ENCODE measurements around the gene PLPP1. TPM values are rescaled to one million over a fixed set of nuclear protein-coding genes. Genes with fewer than 3 reads are reported as not detected.

The PLPP1 gene
- 10 to 100 TPM; 60.1 to 84.6 TPM for total RNA-seq
- 10 to 100 TPM; 51.8 to 58.0 TPM for polyA plus RNA-seq (ENCODE audit: insufficient read length in 2 of 2)
- long read RNA-seq, donor 1, transcript PLPP1-202 (6 exons, 1,597 nt): major isoform, 25 of 40 reads
- long read RNA-seq, donor 1, partial matches to known transcripts: 13 of 40 reads
- long read RNA-seq, donor 1, other reads (novel, unspliced or antisense): 0 of 40 reads
- long read RNA-seq, donor 2, transcript PLPP1-202 (6 exons, 1,597 nt): major isoform, 8 of 15 reads
- long read RNA-seq, donor 2, partial matches to known transcripts: 0 of 15 reads
- long read RNA-seq, donor 2, other reads (novel, unspliced or antisense): 6 of 15 reads
- long read RNA-seq, donor 3, transcript PLPP1-202 (6 exons, 1,597 nt): major isoform, 9 of 16 reads
- long read RNA-seq, donor 3, partial matches to known transcripts: 0 of 16 reads
- long read RNA-seq, donor 3, other reads (novel, unspliced or antisense): 6 of 16 reads
- long read RNA-seq, donor 4, transcript PLPP1-201 (6 exons, 1,550 nt): minor isoform, 5 of 78 reads
- long read RNA-seq, donor 4, transcript PLPP1-202 (6 exons, 1,597 nt): major isoform, 61 of 78 reads
- long read RNA-seq, donor 4, partial matches to known transcripts: 7 of 78 reads
- long read RNA-seq, donor 4, other reads (novel, unspliced or antisense): 5 of 78 reads

DNA sequence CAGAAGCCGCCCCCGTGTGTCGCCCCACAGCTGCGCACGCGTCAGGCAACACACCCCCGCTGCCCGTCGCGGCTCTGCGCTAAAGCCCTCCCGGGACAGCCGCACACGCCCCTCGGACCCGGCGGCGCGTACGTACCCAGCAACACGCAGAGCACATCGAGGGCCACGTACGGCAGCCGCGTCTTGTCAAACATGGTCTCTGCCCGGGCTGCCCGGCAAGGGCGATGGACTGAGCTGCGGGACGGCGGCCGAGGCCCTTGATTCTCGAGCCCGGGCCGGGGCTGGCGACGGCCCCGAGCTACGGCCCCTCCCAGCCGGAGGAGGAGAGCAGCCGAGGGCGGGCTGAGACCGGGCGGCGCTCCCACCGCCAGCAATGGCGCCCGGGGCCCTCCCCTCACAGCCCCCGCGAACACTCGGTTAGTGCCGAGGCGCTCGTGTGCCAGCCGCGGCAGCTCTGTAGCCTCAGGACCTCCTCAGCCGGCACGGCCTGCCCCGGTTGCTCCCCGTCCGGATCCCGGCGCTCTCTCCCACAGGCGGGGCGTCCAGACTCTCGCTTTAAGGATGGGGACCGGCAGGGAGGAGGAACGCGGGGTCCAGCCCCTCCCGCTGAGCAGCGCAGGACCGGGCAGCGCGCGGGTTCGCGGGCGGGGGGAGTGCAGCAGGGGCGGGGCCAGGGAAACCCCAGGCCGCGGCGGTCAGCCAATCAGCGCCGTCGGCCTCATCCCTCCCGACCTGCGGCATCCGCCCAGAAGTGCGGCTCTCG lies at the start of gene PLPP1:
Gene PLPP1, minus strand, starts transcription at position 529 of the 763 bp plus-strand sequence. Its CDS starts 335 bp downstream, at position 194.
- H3K27me3 ChIP-seq (ENCODE audit: control insufficient read depth, insufficient read depth, low read length): no peaks in the 10 kb centered on the region
- no peaks in the 10 kb centered on the region for H3K9me3 ChIP-seq (ENCODE audit: control insufficient read depth, insufficient read depth, low read length)
- peaks cover 12% of the 10 kb centered on the region for H3K4me1 ChIP-seq (ENCODE audit: control insufficient read depth, insufficient read depth, low read length)
- WGBS (ENCODE audit: insufficient coverage): under 1% methylated on average over 91 of the region's 91 CpGs
- peak within 1 kb of the TSS; percentile 96 for H3K27ac ChIP-seq (ENCODE audit: low read depth, low read length)
- peak; percentile 70 to 96 (median 83) for DNase-seq (ENCODE audit: low read depth in 4 of 6, low spot score in 6 of 6)
- peaks cover 3% of the 10 kb centered on the region for H3K36me3 ChIP-seq (ENCODE audit: control insufficient read depth, insufficient read depth, low read length)
- H3K4me3 ChIP-seq (ENCODE audit: low read depth, low read length): peak within 1 kb of the TSS; percentile 86

DNA sequence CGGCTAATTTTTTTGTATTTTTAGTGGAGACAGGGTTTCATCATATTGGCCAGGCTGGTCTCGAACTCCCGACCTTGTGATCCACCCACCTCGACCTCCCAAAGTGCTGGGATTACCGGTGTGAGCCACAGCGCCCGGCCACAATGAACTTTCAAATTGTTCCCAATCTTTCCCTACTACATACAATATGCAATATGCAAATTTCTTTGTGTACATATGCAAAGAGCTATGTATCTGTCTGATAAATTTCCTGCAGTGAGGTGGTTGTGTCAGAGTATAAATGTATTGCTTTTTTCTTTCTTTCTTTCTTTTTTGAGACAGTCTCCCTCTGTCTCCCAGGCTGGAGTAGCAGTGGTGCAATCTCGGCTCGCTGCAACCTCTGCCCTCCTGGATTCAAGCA lies 48.8 kb upstream of the PLPP1 start:
- Histone ChIP-seq H3K27ac (ENCODE audit: low read depth, low read length) (no peak overlapping the region), H3K36me3 (ENCODE audit: control insufficient read depth, insufficient read depth, low read length) (no peaks in the 10 kb centered on the region), H3K9me3 (ENCODE audit: control insufficient read depth, insufficient read depth, low read length) (no peaks in the 10 kb centered on the region), H3K27me3 (ENCODE audit: control insufficient read depth, insufficient read depth, low read length) (no peaks in the 10 kb centered on the region), H3K4me1 (ENCODE audit: control insufficient read depth, insufficient read depth, low read length) (no peaks in the 10 kb centered on the region), H3K4me3 (ENCODE audit: low read depth, low read length) (no peak overlapping the region)
- WGBS (ENCODE audit: insufficient coverage): 100% methylated on average over 3 of the region's 9 CpGs
- DNase-seq (ENCODE audit: low read depth in 4 of 6, low spot score in 6 of 6): no peak

GRCh38 chr5:55582256-55582655 lies 47.5 kb upstream of the PLPP1 start:
- no peak overlapping the region for H3K4me3 ChIP-seq (ENCODE audit: low read depth, low read length)
- H3K27ac ChIP-seq (ENCODE audit: low read depth, low read length): no peak overlapping the region
- H3K9me3 ChIP-seq (ENCODE audit: control insufficient read depth, insufficient read depth, low read length): no peaks in the 10 kb centered on the region
- no peak for DNase-seq (ENCODE audit: low read depth in 4 of 6, low spot score in 6 of 6)
- no peaks in the 10 kb centered on the region for H3K36me3 ChIP-seq (ENCODE audit: control insufficient read depth, insufficient read depth, low read length)
- 80% methylated on average over 1 of the region's 2 CpGs for WGBS (ENCODE audit: insufficient coverage)
- peaks cover 2% of the 10 kb centered on the region for H3K4me1 ChIP-seq (ENCODE audit: control insufficient read depth, insufficient read depth, low read length)
- H3K27me3 ChIP-seq (ENCODE audit: control insufficient read depth, insufficient read depth, low read length): no peaks in the 10 kb centered on the region

GRCh38 chr5:55580042-55580441 lies 45.3 kb upstream of the PLPP1 start:
- H3K4me1 ChIP-seq (ENCODE audit: control insufficient read depth, insufficient read depth, low read length): peaks cover 3% of the 10 kb centered on the region
- H3K36me3 ChIP-seq (ENCODE audit: control insufficient read depth, insufficient read depth, low read length): no peaks in the 10 kb centered on the region
- H3K4me3 ChIP-seq (ENCODE audit: low read depth, low read length): no peak overlapping the region
- H3K27me3 ChIP-seq (ENCODE audit: control insufficient read depth, insufficient read depth, low read length): no peaks in the 10 kb centered on the region
- DNase-seq (ENCODE audit: low read depth in 4 of 6, low spot score in 6 of 6): no peak
- no peak overlapping the region for H3K27ac ChIP-seq (ENCODE audit: low read depth, low read length)
- WGBS (ENCODE audit: insufficient coverage): 100% methylated on average over 3 of the region's 6 CpGs
- H3K9me3 ChIP-seq (ENCODE audit: control insufficient read depth, insufficient read depth, low read length): no peaks in the 10 kb centered on the region

DNA sequence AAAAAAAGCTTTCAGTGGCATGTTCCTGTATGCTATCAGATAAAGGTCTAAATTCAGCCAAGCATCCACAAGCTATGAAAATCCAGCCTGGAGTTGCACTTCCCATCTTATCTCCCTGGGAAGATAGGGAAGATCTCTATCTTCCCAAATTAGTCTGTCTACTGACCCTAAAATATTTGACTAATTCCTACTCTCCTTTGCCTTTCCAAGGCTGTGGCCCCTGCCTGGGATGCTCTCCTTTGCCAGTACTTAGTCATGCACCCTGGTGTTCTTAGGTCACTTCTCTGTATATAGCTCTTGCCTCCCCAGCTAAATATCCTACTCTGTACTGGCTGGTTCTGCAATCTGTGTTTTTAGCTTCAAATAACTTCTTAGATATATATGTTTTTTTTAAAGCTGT lies 44.0 kb upstream of the PLPP1 start:
- H3K27me3 ChIP-seq (ENCODE audit: control insufficient read depth, insufficient read depth, low read length): no peaks in the 10 kb centered on the region
- no peak overlapping the region for H3K27ac ChIP-seq (ENCODE audit: low read depth, low read length)
- H3K4me1 ChIP-seq (ENCODE audit: control insufficient read depth, insufficient read depth, low read length): peaks cover 3% of the 10 kb centered on the region
- no peaks in the 10 kb centered on the region for H3K36me3 ChIP-seq (ENCODE audit: control insufficient read depth, insufficient read depth, low read length)
- H3K9me3 ChIP-seq (ENCODE audit: control insufficient read depth, insufficient read depth, low read length): no peaks in the 10 kb centered on the region
- DNase-seq (ENCODE audit: low read depth in 4 of 6, low spot score in 6 of 6): no peak
- no peak overlapping the region for H3K4me3 ChIP-seq (ENCODE audit: low read depth, low read length)

DNA sequence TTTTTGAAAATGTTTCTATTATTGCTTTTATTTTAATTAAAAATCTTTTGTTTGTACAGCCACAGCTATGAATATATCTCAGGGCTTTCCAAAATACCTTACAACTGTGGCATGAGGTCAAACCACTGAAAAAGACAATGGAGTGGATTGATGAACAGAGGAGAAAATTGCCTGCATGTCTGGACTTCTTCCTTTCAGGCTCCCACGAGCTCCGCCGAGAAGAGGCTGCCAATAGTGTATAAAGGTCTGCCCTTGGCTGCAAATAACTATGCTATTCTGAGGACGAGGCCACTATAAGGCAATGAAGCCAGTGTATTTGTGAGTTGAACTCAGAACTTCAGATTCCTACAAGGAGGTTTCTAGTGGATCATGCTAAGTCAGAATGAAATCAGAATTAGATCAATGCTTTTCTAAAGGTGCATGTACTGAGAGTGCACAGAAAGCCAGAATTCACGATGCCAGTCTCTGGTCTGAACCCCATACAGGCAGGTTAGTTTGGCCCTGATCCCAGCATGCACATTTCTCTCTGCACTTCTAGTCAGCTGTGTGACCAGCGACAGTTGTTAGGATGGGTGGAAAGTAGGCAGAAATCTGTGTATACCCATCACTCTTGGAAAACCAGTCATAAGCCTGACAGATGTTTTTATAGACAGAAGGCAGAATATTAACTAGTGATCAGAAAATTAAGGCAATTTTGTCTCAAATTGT lies 42.7 kb upstream of the PLPP1 start:
- Histone ChIP-seq H3K9me3 (ENCODE audit: control insufficient read depth, insufficient read depth, low read length) (no peaks in the 10 kb centered on the region), H3K27ac (ENCODE audit: low read depth, low read length) (no peak overlapping the region), H3K4me3 (ENCODE audit: low read depth, low read length) (no peak overlapping the region), H3K27me3 (ENCODE audit: control insufficient read depth, insufficient read depth, low read length) (no peaks in the 10 kb centered on the region), H3K4me1 (ENCODE audit: control insufficient read depth, insufficient read depth, low read length) (peaks cover 3% of the 10 kb centered on the region), H3K36me3 (ENCODE audit: control insufficient read depth, insufficient read depth, low read length) (no peaks in the 10 kb centered on the region)
- peak in 2 of 6 donors; percentile 36 to 38 for DNase-seq (ENCODE audit: low read depth in 4 of 6, low spot score in 6 of 6)
- 10% methylated on average over 5 of the region's 6 CpGs for WGBS (ENCODE audit: insufficient coverage)

GRCh38 chr5:55576661-55577060 lies 41.9 kb upstream of the PLPP1 start:
- no peak overlapping the region for H3K4me3 ChIP-seq (ENCODE audit: low read depth, low read length)
- no peaks in the 10 kb centered on the region for H3K9me3 ChIP-seq (ENCODE audit: control insufficient read depth, insufficient read depth, low read length)
- H3K27me3 ChIP-seq (ENCODE audit: control insufficient read depth, insufficient read depth, low read length): no peaks in the 10 kb centered on the region
- WGBS (ENCODE audit: insufficient coverage): no CpG with 5 or more reads among the region's 2 CpGs
- DNase-seq (ENCODE audit: low read depth in 4 of 6, low spot score in 6 of 6): no peak
- H3K4me1 ChIP-seq (ENCODE audit: control insufficient read depth, insufficient read depth, low read length): peaks cover 3% of the 10 kb centered on the region
- H3K27ac ChIP-seq (ENCODE audit: low read depth, low read length): no peak overlapping the region
- H3K36me3 ChIP-seq (ENCODE audit: control insufficient read depth, insufficient read depth, low read length): no peaks in the 10 kb centered on the region

- no peak overlapping the region for H3K27ac ChIP-seq (ENCODE audit: low read depth, low read length)
- 97% methylated on average over 7 of the region's 8 CpGs for WGBS (ENCODE audit: insufficient coverage)
- DNase-seq (ENCODE audit: low read depth in 4 of 6, low spot score in 6 of 6): no peak
Observed at GRCh38 chr5:55575815-55576583, 41.2 kb upstream of the PLPP1 start.

DNA sequence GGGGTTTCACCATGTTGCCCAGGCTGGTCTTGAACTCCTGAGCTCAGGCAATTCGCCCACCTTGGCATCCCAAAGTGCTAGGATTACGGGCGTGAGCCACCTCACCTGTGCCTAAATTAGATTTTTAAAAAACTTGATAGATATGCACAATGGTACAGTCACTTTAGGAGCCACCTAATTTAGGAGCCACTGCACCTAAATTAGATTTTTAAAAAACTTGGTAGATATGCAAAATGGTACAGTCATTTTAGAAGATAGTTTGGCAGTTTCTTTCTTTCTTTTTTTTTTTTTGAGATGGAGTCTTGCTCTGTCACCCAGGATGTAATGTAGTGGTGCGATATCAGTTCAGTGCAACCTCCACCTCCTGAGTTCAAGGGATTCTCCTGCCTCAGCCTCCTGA lies 37.8 kb upstream of the PLPP1 start:
- H3K27me3 ChIP-seq (ENCODE audit: control insufficient read depth, insufficient read depth, low read length): no peaks in the 10 kb centered on the region
- no peak overlapping the region for H3K27ac ChIP-seq (ENCODE audit: low read depth, low read length)
- 100% methylated on average over 3 of the region's 4 CpGs for WGBS (ENCODE audit: insufficient coverage)
- no peaks in the 10 kb centered on the region for H3K9me3 ChIP-seq (ENCODE audit: control insufficient read depth, insufficient read depth, low read length)
- H3K4me3 ChIP-seq (ENCODE audit: low read depth, low read length): no peak overlapping the region
- peaks cover 5% of the 10 kb centered on the region for H3K4me1 ChIP-seq (ENCODE audit: control insufficient read depth, insufficient read depth, low read length)
- H3K36me3 ChIP-seq (ENCODE audit: control insufficient read depth, insufficient read depth, low read length): no peaks in the 10 kb centered on the region
- no peak for DNase-seq (ENCODE audit: low read depth in 4 of 6, low spot score in 6 of 6)

More at GRCh38 chr5:55575815-55576583, 41.2 kb upstream of the PLPP1 start:
- Histone ChIP-seq H3K27me3 (ENCODE audit: control insufficient read depth, insufficient read depth, low read length) (no peaks in the 10 kb centered on the region), H3K4me1 (ENCODE audit: control insufficient read depth, insufficient read depth, low read length) (peaks cover 3% of the 10 kb centered on the region), H3K9me3 (ENCODE audit: control insufficient read depth, insufficient read depth, low read length) (no peaks in the 10 kb centered on the region), H3K36me3 (ENCODE audit: control insufficient read depth, insufficient read depth, low read length) (no peaks in the 10 kb centered on the region), H3K4me3 (ENCODE audit: low read depth, low read length) (no peak overlapping the region)

Measured in spinal cord (tissue), 10 donors.